T follicular helper cell (primary cell): ENCODE data around the gene LYG1.
"Not testable (repeated sequence)": the region's sequence is repeated elsewhere in the genome, so short reads cannot be mapped to it uniquely, and the experiment has no call there.

Source experiments
- DNase-seq: peaks from one replicate; pipeline ENCODE4 v3.0.0-alpha.2; 2020; ENCODE audit warnings: low read depth
- total RNA-seq, 2 experiments: gene quantifications; one replicate each; lab custom pipeline; 2026; lab: John Stamatoyannopoulos, UW

The LYG1 gene
- 1.2 to 2.7 reads per million in 2 experiments for total RNA-seq

GRCh38 chr2:99301097-99301496, at the start of gene LYG1:
TSS of gene LYG1 (minus strand) at chr2:99301197. CDS start at chr2:99295670, 5,527 bp downstream.
- DNase-seq = not testable (repeated sequence)

- no peak for DNase-seq
Observed at GRCh38 chr2:99350194-99350593, 49.2 kb upstream of the LYG1 start.

GRCh38 chr2:99348173-99348572, 47.2 kb upstream of the LYG1 start:
- DNase-seq = no peak

- DNase-seq = no peak
Observed at GRCh38 chr2:99346218-99346617, 45.2 kb upstream of the LYG1 start.

GRCh38 chr2:99345446-99345845, 44.4 kb upstream of the LYG1 start:
- DNase-seq = not testable (repeated sequence)

GRCh38 chr2:99342536-99342935, 41.5 kb upstream of the LYG1 start:
- no peak for DNase-seq

GRCh38 chr2:99340669-99341236, 39.8 kb upstream of the LYG1 start:
- no peak for DNase-seq

- DNase-seq = no peak
Observed at GRCh38 chr2:99338029-99338585, 37.1 kb upstream of the LYG1 start.

GRCh38 chr2:99337113-99338028, 36.4 kb upstream of the LYG1 start, which contains the start of gene EIF5B:
TSS of gene EIF5B (plus strand) at chr2:99337389. CDS start at chr2:99337555, 166 bp downstream.
- peak; percentile 77 for DNase-seq

- no peak for DNase-seq
Observed at GRCh38 chr2:99336804-99337112, 35.8 kb upstream of the LYG1 start.

GRCh38 chr2:99335911-99336803, 35.2 kb upstream of the LYG1 start, which contains the start of gene TXNDC9:
TSS of gene TXNDC9 (minus strand) at chr2:99336333. CDS start at chr2:99333210, 3,123 bp downstream.
- peak; percentile 97 for DNase-seq

- no peak for DNase-seq
Observed at GRCh38 chr2:99325384-99325783, 24.4 kb upstream of the LYG1 start.

- DNase-seq = not testable (repeated sequence)
Observed at GRCh38 chr2:99317873-99318200, 16.8 kb upstream of the LYG1 start.

GRCh38 chr2:99317161-99317872, 16.3 kb upstream of the LYG1 start:
- no peak for DNase-seq

- DNase-seq = no peak
Observed at GRCh38 chr2:99299580-99299979, 1.4 kb downstream of the LYG1 start.

- DNase-seq = no peak
Observed at GRCh38 chr2:99297994-99298393, 3.0 kb downstream of the LYG1 start.

- DNase-seq = no peak
Observed at GRCh38 chr2:99285526-99285925, 15.5 kb downstream of the LYG1 start.

- DNase-seq = no peak
Observed at GRCh38 chr2:99279969-99280695, 20.9 kb downstream of the LYG1 start.

GRCh38 chr2:99278793-99279291, 22.2 kb downstream of the LYG1 start:
- no peak for DNase-seq

- not testable (repeated sequence) for DNase-seq
Observed at GRCh38 chr2:99278195-99278765, 22.7 kb downstream of the LYG1 start.
